ENCODE measurements around the gene RICTOR. TPM values are rescaled to one million over a fixed set of nuclear protein-coding genes. Genes with fewer than 3 reads are reported as not detected.

RICTOR gene
- total and polyA plus RNA-seq, 10 donors = 6.3 to 70.9 (median 58.5) TPM

GRCh38 chr5:38923661-38924451 lies 150.3 kb downstream of the RICTOR start:
- Histone ChIP-seq H3K4me1 (no peaks in the 10 kb centered on the region), H3K27ac (no peak overlapping the region), H3K36me3 (peaks cover 0 to 74% (median 13%) of the 10 kb centered on the region in 6 donors), H3K9me3 (no peaks in the 10 kb centered on the region), H3K4me3 (no peak overlapping the region), H3K27me3 (replicated peaks in 1 of 7) (peaks cover 0 to 23% (median 0%) of the 10 kb centered on the region in 7 donors)
- TF ChIP-seq CTCF (IDR thresholded peaks at IDR 0.05 in 8 of 11, conservative IDR thresholded peaks at IDR 0.05 in 3 of 11) = no peak
- no peak for TF ChIP-seq POLR2A (IDR thresholded peaks at IDR 0.05)
- TF ChIP-seq POLR2AphosphoS5 (IDR thresholded peaks at IDR 0.05) = no peak
- no peak for DNase-seq
- intact Hi-C loops (cut with DNase I; ENCODE audit: low total_unique reads) = loop anchor here (10.0 kb wide), 1 partner anchor 489 kb away; no protein-coding TSS in a partner anchor
- WGBS, 5 donors = 64 to 75% (median 72%) methylated on average over 3 of the region's 3 CpGs

DNA sequence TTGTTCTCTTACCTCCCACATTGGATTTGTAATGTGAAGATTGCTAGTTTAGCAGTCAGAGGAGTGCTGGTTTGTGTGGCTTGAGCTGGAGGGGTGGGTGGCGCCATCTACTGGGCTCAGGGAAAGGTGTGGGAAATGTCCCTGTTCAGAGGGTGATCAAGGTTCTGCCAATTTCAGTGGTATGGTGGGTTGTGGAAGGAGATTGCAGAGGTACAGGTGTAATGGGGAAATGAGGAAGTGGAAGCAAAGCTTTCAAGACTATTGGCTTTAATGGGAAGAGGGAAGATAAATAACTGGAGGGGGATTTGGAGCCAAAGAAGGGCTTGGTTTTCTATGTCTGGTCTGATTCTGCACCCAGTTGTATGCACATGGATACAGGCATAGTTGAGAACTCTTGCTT lies 152.0 kb downstream of the RICTOR start:
- no peak overlapping the region for H3K4me3 ChIP-seq
- no peaks in the 10 kb centered on the region for H3K4me1 ChIP-seq
- 0 to 14% (median 4%) methylated on average over 1 of the region's 1 CpG for WGBS, 5 donors
- H3K27ac ChIP-seq = no peak overlapping the region
- intact Hi-C loops (cut with DNase I; ENCODE audit: low total_unique reads) = loop anchor here (10.0 kb wide), 1 partner anchor 487 kb away; no protein-coding TSS in a partner anchor
- DNase-seq = no peak
- H3K9me3 ChIP-seq = no peaks in the 10 kb centered on the region
- peak in 10 of 11 experiments; percentile 37 to 75 (median 66) for TF ChIP-seq CTCF (IDR thresholded peaks at IDR 0.05 in 8 of 11, conservative IDR thresholded peaks at IDR 0.05 in 3 of 11)
- TF ChIP-seq POLR2AphosphoS5 (IDR thresholded peaks at IDR 0.05) = no peak
- TF ChIP-seq POLR2A (IDR thresholded peaks at IDR 0.05) = no peak
- H3K27me3 ChIP-seq (replicated peaks in 1 of 7) = peaks cover 0 to 21% (median 0%) of the 10 kb centered on the region in 7 donors
- H3K36me3 ChIP-seq = peaks cover 0 to 75% (median 15%) of the 10 kb centered on the region in 6 donors

DNA sequence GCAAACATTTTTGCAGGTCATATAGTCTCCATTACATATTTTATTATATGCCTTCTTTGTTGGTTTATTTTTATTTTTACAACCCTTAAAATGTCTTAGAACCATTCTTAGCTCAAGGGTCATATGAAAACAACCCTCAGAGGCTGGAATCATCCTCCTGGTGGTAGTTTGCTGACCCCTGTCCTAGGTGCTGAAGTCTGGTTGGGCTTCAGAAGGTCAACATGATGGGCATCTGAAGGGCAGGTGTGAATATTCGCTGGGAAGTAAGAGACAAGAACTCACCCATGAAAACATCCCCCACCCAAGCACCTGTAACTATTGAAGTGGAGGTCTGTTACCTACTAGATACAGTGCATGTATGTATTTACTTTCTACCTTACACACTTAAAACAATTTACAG lies 153.0 kb downstream of the RICTOR start:
- 63 to 93% (median 74%) methylated on average over 1 of the region's 1 CpG for WGBS, 5 donors
- intact Hi-C loops (cut with DNase I; ENCODE audit: low total_unique reads) = loop anchor here (10.0 kb wide), 1 partner anchor 486 kb away; no protein-coding TSS in a partner anchor

More for the DNA sequence above, 153.0 kb downstream of the RICTOR start:
- no peak for TF ChIP-seq CTCF (IDR thresholded peaks at IDR 0.05 in 8 of 11, conservative IDR thresholded peaks at IDR 0.05 in 3 of 11)
- no peak for TF ChIP-seq POLR2A (IDR thresholded peaks at IDR 0.05)
- TF ChIP-seq POLR2AphosphoS5 (IDR thresholded peaks at IDR 0.05) = no peak
- no peak overlapping the region for H3K27ac ChIP-seq
- H3K27me3 ChIP-seq (replicated peaks in 1 of 7) = peaks cover 0 to 19% (median 0%) of the 10 kb centered on the region in 7 donors
- DNase-seq = no peak
- no peaks in the 10 kb centered on the region for H3K4me1 ChIP-seq
- peaks cover 0 to 71% (median 13%) of the 10 kb centered on the region in 6 donors for H3K36me3 ChIP-seq
- no peak overlapping the region for H3K4me3 ChIP-seq
- no peaks in the 10 kb centered on the region for H3K9me3 ChIP-seq

All from spleen (tissue), 11 donors.